HuH-7.5 (cell line): Measurements from ENCODE around the gene FBN1.

ENCODE experiments used
- DNase-seq: peaks from one replicate; pipeline ENCODE4 v3.0.0; 2011; ENCODE audit warnings: low spot score

Gene FBN1

GRCh38 chr15:48426941-48427340 is 218.6 kb downstream of the FBN1 start:
- no peak for DNase-seq

- DNase-seq = no peak
These were observed 219.5 kb downstream of the FBN1 start for GRCh38 chr15:48426044-48426443.

GRCh38 chr15:48425051-48425450 is 220.5 kb downstream of the FBN1 start:
- no peak for DNase-seq

GRCh38 chr15:48423896-48424475 is 221.5 kb downstream of the FBN1 start:
- DNase-seq = no peak

GRCh38 chr15:48423342-48423741 is 222.2 kb downstream of the FBN1 start:
- DNase-seq = no peak

GRCh38 chr15:48422401-48422800 is 223.1 kb downstream of the FBN1 start:
- DNase-seq = no peak

GRCh38 chr15:48421362-48421761 is 224.1 kb downstream of the FBN1 start:
- DNase-seq = no peak

GRCh38 chr15:48419896-48420295 is 225.6 kb downstream of the FBN1 start:
- DNase-seq = no peak

- no peak for DNase-seq
These were observed 227.2 kb downstream of the FBN1 start for GRCh38 chr15:48418343-48418742.

- no peak for DNase-seq
These were observed 229.2 kb downstream of the FBN1 start for GRCh38 chr15:48416301-48416700.

- DNase-seq = no peak
These were observed 230.2 kb downstream of the FBN1 start for GRCh38 chr15:48415036-48415886.

- DNase-seq = no peak
These were observed 231.5 kb downstream of the FBN1 start for GRCh38 chr15:48414015-48414414.

GRCh38 chr15:48413304-48413703 is 232.2 kb downstream of the FBN1 start:
- DNase-seq = no peak

- no peak for DNase-seq
These were observed 233.4 kb downstream of the FBN1 start for GRCh38 chr15:48411971-48412591.

GRCh38 chr15:48409623-48410022 is 235.9 kb downstream of the FBN1 start:
- DNase-seq = no peak

- no peak for DNase-seq
These were observed 237.2 kb downstream of the FBN1 start for GRCh38 chr15:48408327-48408726.

- no peak for DNase-seq
These were observed 237.9 kb downstream of the FBN1 start for GRCh38 chr15:48407646-48408045.

- DNase-seq = no peak
These were observed 238.6 kb downstream of the FBN1 start for GRCh38 chr15:48406911-48407310.

- DNase-seq = no peak
These were observed 239.1 kb downstream of the FBN1 start for GRCh38 chr15:48406266-48406891.

GRCh38 chr15:48402427-48403177 is 242.9 kb downstream of the FBN1 start:
- no peak for DNase-seq

- no peak for DNase-seq
These were observed 245.4 kb downstream of the FBN1 start for GRCh38 chr15:48400086-48400485.

- no peak for DNase-seq
These were observed 247.7 kb downstream of the FBN1 start for GRCh38 chr15:48397841-48398240.
